ENCODE results near the gene NLRC5.
"Not testable (repeated sequence)": the region's sequence is repeated elsewhere in the genome, so short reads cannot be mapped to it uniquely, and the experiment has no call there.

NLRC5 gene

GRCh38 chr16:56994311-56994710 is 5.0 kb downstream of the NLRC5 start:
- H3K4me1 ChIP-seq, result peaks cover 13% of the 10 kb centered on the region
- H3K36me3 ChIP-seq (replicated peaks), result no peaks in the 10 kb centered on the region
- no peak overlapping the region for H3K4me3 ChIP-seq
- H3K27me3 ChIP-seq (ENCODE audit: low read depth), result no peaks in the 10 kb centered on the region
- in situ Hi-C loops (cut with MboI; ENCODE audit: low sequenced_read_pairs), result no loop called here
- DNase-seq (ENCODE audit: low spot score in 2 of 2), result no peak
- H3K9me3 ChIP-seq, result no peaks in the 10 kb centered on the region

DNA sequence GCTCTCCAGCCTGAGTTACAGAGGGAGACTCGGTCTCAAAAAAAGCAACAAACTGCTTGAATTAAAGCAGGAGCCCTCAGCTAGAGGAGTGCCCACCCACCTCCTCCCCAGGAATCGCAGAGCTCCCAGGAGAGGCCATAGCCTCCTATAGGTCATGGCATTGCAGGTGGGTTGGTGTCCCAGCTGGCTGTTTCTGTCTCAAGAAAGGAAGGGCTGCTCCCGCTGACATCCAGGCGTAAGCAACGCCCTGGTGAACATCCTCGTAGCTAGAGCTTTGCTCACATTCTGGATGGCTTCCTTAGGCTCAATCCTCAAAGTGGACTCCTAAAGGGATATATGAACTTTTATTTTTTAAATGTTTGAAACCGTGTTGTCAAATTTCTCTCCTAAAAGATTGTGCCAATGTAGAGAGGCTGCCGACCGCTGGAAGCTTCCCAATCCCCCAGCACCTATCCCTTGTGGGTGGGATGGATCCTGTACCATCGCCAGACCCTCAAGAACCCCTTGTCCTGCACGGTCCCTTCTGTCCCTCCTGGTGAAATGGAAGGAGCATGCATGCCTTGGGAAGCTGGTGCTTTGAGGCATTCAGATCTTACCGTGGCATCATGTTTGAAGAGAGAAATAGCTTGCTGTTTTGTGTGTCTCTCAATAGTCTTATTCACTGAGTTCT is 5.9 kb downstream of the NLRC5 start:
- Histone ChIP-seq H3K36me3 (replicated peaks) (no peaks in the 10 kb centered on the region), H3K27me3 (ENCODE audit: low read depth) (no peaks in the 10 kb centered on the region), H3K9me3 (no peaks in the 10 kb centered on the region), H3K4me1 (peaks cover 8% of the 10 kb centered on the region), H3K4me3 (no peak overlapping the region)
- no peak for DNase-seq (ENCODE audit: low spot score in 2 of 2)
- in situ Hi-C loops (cut with MboI; ENCODE audit: low sequenced_read_pairs), result no loop called here

DNA sequence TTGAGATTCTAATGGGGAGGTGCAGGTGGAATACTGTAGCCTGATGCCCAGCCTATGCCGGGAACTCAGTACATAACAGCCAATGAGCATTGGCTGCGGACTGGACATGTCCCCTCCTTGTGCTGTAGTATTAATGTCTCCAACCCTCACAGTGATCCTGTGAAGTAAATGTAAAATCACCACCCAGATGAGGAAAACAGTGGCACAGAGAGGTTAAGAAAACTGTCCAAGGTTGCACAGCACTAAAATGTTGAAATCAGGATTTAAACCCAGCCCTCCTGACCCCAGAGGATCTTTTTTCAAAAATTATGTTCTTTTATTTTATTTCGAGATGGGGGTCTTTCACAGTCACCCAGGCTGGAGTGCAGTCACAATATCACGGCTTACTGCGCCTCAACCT is 7.9 kb downstream of the NLRC5 start:
- Histone ChIP-seq H3K4me1 (no peaks in the 10 kb centered on the region), H3K27me3 (ENCODE audit: low read depth) (no peaks in the 10 kb centered on the region), H3K36me3 (replicated peaks) (no peaks in the 10 kb centered on the region), H3K9me3 (no peaks in the 10 kb centered on the region), H3K4me3 (no peak overlapping the region)
- no peak for DNase-seq (ENCODE audit: low spot score in 2 of 2)
- in situ Hi-C loops (cut with MboI; ENCODE audit: low sequenced_read_pairs), result no loop called here

DNA sequence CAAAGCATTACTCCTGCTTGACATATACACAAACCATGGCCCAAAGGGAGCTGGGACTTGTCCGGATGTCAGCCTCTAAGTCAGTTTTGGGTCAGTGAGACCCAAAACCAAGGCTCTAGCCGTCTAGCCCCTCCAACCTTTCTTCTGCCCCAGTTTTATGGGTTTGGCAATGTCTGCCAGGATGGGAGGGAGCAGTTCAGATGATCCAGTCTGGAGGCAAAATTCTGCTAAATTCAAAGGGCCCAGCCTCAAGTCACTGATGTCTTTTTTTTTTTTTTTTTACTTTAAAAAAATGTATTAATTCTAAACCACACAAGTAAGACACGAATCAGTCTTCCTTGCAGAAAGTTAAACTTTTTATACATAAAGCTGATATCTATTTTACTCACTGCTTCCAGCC is 8.6 kb downstream of the NLRC5 start:
- Histone ChIP-seq H3K36me3 (replicated peaks) (no peaks in the 10 kb centered on the region), H3K9me3 (no peaks in the 10 kb centered on the region), H3K4me3 (no peak overlapping the region), H3K4me1 (no peaks in the 10 kb centered on the region), H3K27me3 (ENCODE audit: low read depth) (no peaks in the 10 kb centered on the region)
- in situ Hi-C loops (cut with MboI; ENCODE audit: low sequenced_read_pairs), result no loop called here
- no peak for DNase-seq (ENCODE audit: low spot score in 2 of 2)

DNA sequence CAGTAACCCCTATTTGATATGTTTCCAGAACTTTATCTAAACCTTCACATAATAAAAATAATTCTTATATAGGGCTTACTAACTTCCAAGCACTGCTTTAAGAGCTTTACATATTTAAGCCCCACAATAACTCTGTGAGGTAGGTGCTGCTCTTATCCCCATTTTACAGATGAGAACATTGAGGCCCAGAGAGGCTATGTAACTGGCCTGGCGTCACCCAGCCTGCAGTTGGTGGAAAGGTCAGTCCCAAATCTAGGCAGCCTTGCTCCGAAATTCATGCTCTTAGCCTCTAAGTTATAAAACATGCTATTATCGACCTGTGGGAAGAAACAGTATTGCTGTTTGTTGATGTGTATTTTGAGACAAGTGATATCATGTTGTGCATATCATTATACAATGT is 9.0 kb downstream of the NLRC5 start:
- in situ Hi-C loops (cut with MboI; ENCODE audit: low sequenced_read_pairs), result no loop called here
- Histone ChIP-seq H3K36me3 (replicated peaks) (no peaks in the 10 kb centered on the region), H3K9me3 (no peaks in the 10 kb centered on the region), H3K27me3 (ENCODE audit: low read depth) (no peaks in the 10 kb centered on the region), H3K4me3 (no peak overlapping the region), H3K4me1 (no peaks in the 10 kb centered on the region)
- no peak for DNase-seq (ENCODE audit: low spot score in 2 of 2)

DNA sequence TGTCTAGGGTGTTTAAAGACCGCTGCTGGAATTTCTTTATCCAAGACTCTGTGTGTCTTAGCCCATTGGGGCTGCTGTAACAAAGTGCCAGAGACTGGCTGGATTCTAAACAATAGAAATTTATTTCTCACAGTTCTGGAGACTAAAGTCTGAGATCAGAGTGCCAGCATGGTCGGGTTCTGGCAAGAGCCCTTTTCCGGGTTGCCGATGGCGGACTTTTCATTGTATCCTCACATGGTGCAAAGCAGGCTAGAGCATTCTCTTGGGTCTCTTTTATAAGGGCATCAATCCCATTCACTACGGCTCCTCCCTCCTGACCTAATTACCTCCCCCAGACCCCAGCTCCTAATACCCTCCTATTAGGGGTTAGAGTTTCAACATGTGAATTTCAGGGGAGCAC is 9.5 kb downstream of the NLRC5 start:
- Histone ChIP-seq H3K36me3 (replicated peaks) (no peaks in the 10 kb centered on the region), H3K9me3 (no peaks in the 10 kb centered on the region), H3K27me3 (ENCODE audit: low read depth) (no peaks in the 10 kb centered on the region), H3K4me3 (no peak overlapping the region), H3K4me1 (no peaks in the 10 kb centered on the region)
- no peak for DNase-seq (ENCODE audit: low spot score in 2 of 2)
- in situ Hi-C loops (cut with MboI; ENCODE audit: low sequenced_read_pairs), result no loop called here

- Histone ChIP-seq H3K9me3 (no peaks in the 10 kb centered on the region), H3K4me3 (no peak overlapping the region), H3K4me1 (no peaks in the 10 kb centered on the region), H3K27me3 (ENCODE audit: low read depth) (no peaks in the 10 kb centered on the region), H3K36me3 (replicated peaks) (no peaks in the 10 kb centered on the region)
- in situ Hi-C loops (cut with MboI; ENCODE audit: low sequenced_read_pairs), result no loop called here
- no peak for DNase-seq (ENCODE audit: low spot score in 2 of 2)
Observed at GRCh38 chr16:56999409-57000270, 10.3 kb downstream of the NLRC5 start.

GRCh38 chr16:57000271-57001025 is 11.1 kb downstream of the NLRC5 start:
- in situ Hi-C loops (cut with MboI; ENCODE audit: low sequenced_read_pairs), result no loop called here
- Histone ChIP-seq H3K4me3 (no peak overlapping the region), H3K9me3 (no peaks in the 10 kb centered on the region), H3K27me3 (ENCODE audit: low read depth) (no peaks in the 10 kb centered on the region), H3K4me1 (peaks cover 4% of the 10 kb centered on the region; the same call in 1 of the 2 replicates), H3K36me3 (replicated peaks) (no peaks in the 10 kb centered on the region)
- no peak for DNase-seq (ENCODE audit: low spot score in 2 of 2)

GRCh38 chr16:57001026-57001679 is 11.8 kb downstream of the NLRC5 start:
- Histone ChIP-seq H3K9me3 (no peaks in the 10 kb centered on the region), H3K27me3 (ENCODE audit: low read depth) (no peaks in the 10 kb centered on the region), H3K4me3 (no peak overlapping the region), H3K4me1 (peaks cover 4% of the 10 kb centered on the region; the same call in 1 of the 2 replicates), H3K36me3 (replicated peaks) (no peaks in the 10 kb centered on the region)
- DNase-seq (ENCODE audit: low spot score in 2 of 2), result no peak
- in situ Hi-C loops (cut with MboI; ENCODE audit: low sequenced_read_pairs), result no loop called here

DNA sequence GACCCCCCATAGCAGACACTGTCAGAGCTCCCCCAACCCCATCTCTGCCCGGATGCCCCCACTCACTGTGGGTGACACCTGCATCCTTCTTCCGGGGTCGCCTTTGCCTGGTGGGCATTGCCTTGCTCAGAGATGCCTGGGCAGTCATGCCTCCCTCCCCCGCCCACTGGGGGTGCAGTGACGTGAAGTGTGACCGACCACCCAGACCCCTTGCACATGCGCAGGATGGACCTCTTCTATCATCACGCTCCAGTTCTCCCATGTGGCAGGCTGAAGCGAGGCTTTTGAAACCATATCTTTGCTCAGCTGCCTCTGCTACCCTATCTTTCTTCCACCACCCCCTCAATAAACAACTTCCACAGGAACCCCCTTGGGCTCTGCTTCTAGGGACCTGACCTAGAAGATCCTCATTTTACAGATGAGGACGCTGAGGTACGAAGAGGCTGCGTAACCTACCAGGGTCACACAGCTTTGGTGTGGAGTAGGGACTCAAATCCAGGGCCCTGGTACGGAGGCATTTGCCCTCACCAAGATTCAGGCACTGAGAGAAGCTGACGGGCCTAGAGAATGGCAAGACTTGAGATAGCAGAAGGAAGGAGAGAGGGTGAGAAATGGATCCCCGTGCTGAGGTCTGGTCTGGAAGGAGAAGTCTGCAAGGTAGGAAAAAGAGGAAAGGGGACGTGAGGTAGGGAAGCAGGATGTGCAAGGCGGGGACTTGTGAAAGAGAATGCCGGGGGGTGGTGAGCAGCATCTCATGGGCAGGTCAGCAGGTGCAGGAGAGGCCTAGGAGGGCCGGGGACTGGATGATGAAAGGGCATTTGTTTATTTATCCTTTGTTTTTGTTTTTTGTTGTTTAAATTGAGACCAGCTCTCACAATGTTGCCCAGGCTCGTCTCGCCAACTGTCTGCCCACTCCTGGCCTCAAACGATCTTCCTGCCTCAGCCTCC is 14.4 kb downstream of the NLRC5 start:
- no peak for DNase-seq (ENCODE audit: low spot score in 2 of 2)

GRCh38 chr16:57004387-57005250 is 15.3 kb downstream of the NLRC5 start:
- H3K27me3 ChIP-seq (ENCODE audit: low read depth), result no peaks in the 10 kb centered on the region
- H3K36me3 ChIP-seq (replicated peaks), result no peaks in the 10 kb centered on the region
- peaks cover 4% of the 10 kb centered on the region; the same call in 1 of the 2 replicates for H3K4me1 ChIP-seq
- H3K4me3 ChIP-seq, result no peak overlapping the region
- no peak for DNase-seq (ENCODE audit: low spot score in 2 of 2)
- in situ Hi-C loops (cut with MboI; ENCODE audit: low sequenced_read_pairs), result no loop called here
- no peaks in the 10 kb centered on the region for H3K9me3 ChIP-seq

More for the DNA sequence above, 14.4 kb downstream of the NLRC5 start:
- H3K36me3 ChIP-seq (replicated peaks), result no peaks in the 10 kb centered on the region
- H3K9me3 ChIP-seq, result no peaks in the 10 kb centered on the region
- H3K4me1 ChIP-seq, result peaks cover 4% of the 10 kb centered on the region; the same call in 1 of the 2 replicates
- no peaks in the 10 kb centered on the region for H3K27me3 ChIP-seq (ENCODE audit: low read depth)
- no peak overlapping the region for H3K4me3 ChIP-seq
- in situ Hi-C loops (cut with MboI; ENCODE audit: low sequenced_read_pairs), result no loop called here

GRCh38 chr16:57005597-57005996 is 16.2 kb downstream of the NLRC5 start:
- H3K9me3 ChIP-seq; H3K4me1 ChIP-seq; DNase-seq (ENCODE audit: low spot score in 2 of 2); in situ Hi-C loops (cut with MboI; ENCODE audit: low sequenced_read_pairs); H3K36me3 ChIP-seq (replicated peaks); H3K27me3 ChIP-seq (ENCODE audit: low read depth); H3K4me3 ChIP-seq: not testable (repeated sequence)
